Breast epithelium (tissue), 3 donors: ENCODE data around the gene ENAH.

Source experiments
- POLR2A ChIP-seq: fragments of 450-650 bp; IDR thresholded peaks from one replicate; pipeline ENCODE4 v1.6.1; 2016; ENCODE audit warnings: antibody characterized with exemption, mild to moderate bottlenecking, moderate library complexity
- POLR2AphosphoS5 ChIP-seq, 3 donors: sonication (generic); formaldehyde crosslinking; IDR thresholded peaks; one replicate each; pipeline ENCODE4 v1.6.1; 2017; ENCODE audit warnings: antibody characterized with exemption in 3 of 3
- TF ChIP-seq, protein P1 (sequence below), 3 donors: fragments of 450-650 bp; IDR thresholded peaks; one replicate each; pipeline ENCODE4 v1.5.1; 2016 to 2017; ENCODE audit warnings: antibody characterized with exemption in 3 of 3, mild to moderate bottlenecking in 3 of 3, moderate library complexity in 3 of 3

DNA sequence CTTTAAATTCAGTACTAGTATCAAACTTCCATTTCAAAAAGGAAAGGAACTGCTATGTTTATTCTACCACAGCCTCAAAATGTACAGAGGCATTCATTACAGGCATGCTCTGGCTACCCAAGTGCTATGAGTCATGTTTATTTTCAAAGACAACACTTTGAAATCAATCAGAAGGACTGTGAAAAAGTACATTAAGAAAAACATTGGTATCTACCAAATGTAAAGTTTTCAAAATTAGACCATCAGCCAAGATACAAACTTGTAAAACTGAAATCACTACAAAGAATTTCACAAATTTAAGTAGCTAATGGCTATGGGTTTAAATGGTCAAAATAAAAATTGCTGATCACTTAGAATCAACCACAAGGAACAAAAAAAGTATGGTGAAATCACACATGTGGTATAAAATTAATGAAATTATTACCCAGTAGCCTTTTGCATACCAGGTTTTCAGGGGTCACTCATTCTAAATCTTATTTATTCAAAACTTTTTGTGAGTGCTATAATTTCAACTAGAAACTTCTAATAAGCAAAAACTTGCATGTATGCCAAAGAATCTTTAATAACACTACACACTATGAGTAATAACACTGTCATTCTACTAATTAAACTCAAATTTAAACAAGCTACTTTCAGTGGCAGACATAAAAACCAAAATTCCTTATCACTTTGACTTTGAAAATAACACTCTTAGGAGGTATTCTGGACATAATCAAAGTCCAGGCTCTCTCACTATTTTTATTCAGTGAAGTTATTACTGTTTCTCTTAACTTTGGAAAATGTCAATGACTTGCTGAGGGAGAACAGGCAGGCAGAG lies 49.2 kb downstream of the ENAH start:
- TF ChIP-seq POLR2A: no peak
- TF ChIP-seq, protein P1, sequence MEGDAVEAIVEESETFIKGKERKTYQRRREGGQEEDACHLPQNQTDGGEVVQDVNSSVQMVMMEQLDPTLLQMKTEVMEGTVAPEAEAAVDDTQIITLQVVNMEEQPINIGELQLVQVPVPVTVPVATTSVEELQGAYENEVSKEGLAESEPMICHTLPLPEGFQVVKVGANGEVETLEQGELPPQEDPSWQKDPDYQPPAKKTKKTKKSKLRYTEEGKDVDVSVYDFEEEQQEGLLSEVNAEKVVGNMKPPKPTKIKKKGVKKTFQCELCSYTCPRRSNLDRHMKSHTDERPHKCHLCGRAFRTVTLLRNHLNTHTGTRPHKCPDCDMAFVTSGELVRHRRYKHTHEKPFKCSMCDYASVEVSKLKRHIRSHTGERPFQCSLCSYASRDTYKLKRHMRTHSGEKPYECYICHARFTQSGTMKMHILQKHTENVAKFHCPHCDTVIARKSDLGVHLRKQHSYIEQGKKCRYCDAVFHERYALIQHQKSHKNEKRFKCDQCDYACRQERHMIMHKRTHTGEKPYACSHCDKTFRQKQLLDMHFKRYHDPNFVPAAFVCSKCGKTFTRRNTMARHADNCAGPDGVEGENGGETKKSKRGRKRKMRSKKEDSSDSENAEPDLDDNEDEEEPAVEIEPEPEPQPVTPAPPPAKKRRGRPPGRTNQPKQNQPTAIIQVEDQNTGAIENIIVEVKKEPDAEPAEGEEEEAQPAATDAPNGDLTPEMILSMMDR (IDR thresholded peaks at IDR 0.05): no peak
- no peak for TF ChIP-seq POLR2AphosphoS5 (IDR thresholded peaks at IDR 0.05)
